Activated B cell treated with CpG ODN at 0.5 μM for 24 hours (primary cell): ENCODE measurements around the gene TMED1. TPM values are rescaled to one million over a fixed set of nuclear protein-coding genes. Genes with fewer than 3 reads are reported as not detected.

ENCODE experiments used
- ATAC-seq: fragments of 200-7000 bp; cut with Tn5 transposase; one replicate; pipeline ENCODE4 v1.10.0; 2021; ENCODE audit warnings: low read depth, mild to moderate bottlenecking, moderate library complexity
- CTCF ChIA-PET: fragments of 350-600 bp; sonication (Branson Sonifier 250); formaldehyde crosslinking; loops from one replicate; lab custom pipeline; 2021; ENCODE audit warnings: antibody characterized with exemption; lab: Charles Lee
- POLR2A ChIA-PET: fragments of 350-600 bp; sonication (Branson Sonifier 250); formaldehyde crosslinking; loops from one replicate; lab custom pipeline; 2021; ENCODE audit warnings: antibody characterized with exemption; lab: Charles Lee
- DNase-seq: peaks from one replicate; pipeline ENCODE4 v3.0.0; 2022
- H3K27ac Mint-ChIP-seq: one replicate; pipeline ENCODE4 v1.8.0; 2020; ENCODE audit warnings: mixed read lengths
- H3K27me3 Mint-ChIP-seq: one replicate; pipeline ENCODE4 v1.8.0; 2021; ENCODE audit warnings: mixed read lengths
- H3K36me3 Mint-ChIP-seq: one replicate; pipeline ENCODE4 v1.8.0; 2021; ENCODE audit warnings: low read depth, mixed read lengths
- H3K4me1 Mint-ChIP-seq: one replicate; pipeline ENCODE4 v1.8.0; 2021; ENCODE audit warnings: mixed read lengths
- H3K4me3 Mint-ChIP-seq: one replicate; pipeline ENCODE4 v1.8.0; 2020; ENCODE audit warnings: mild to moderate bottlenecking, mixed read lengths
- H3K9me3 Mint-ChIP-seq: one replicate; pipeline ENCODE4 v1.8.0; 2020; ENCODE audit warnings: mixed read lengths
- CTCF ChIP-seq: fragments of 200-600 bp; IDR thresholded peaks from one replicate; pipeline ENCODE4 v1.8.0; 2022; ENCODE audit warnings: antibody characterized with exemption, mild to moderate bottlenecking
- intact Hi-C: fragments of 100-400 bp; cut with micrococcal nuclease; formaldehyde crosslinking; loops from one replicate; pipeline ENCODE4 v1.15.1; 2024
- total RNA-seq: library from RNA; stranded (reverse); gene quantifications from 2 replicates; pipeline ENCODE4 v1.2.3, GENCODE V29; 2022

The TMED1 gene
- total RNA-seq, 1 donor from 2014 or later = 11.9 TPM

GRCh38 chr19:10848230-10848856 is 12.3 kb upstream of the TMED1 start, which contains the start of gene C19orf38:
Gene C19orf38 (plus strand): TSS chr19:10848415. CDS start chr19:10848509, 94 bp downstream.
- no peak within 1 kb of the TSS for H3K27ac Mint-ChIP-seq
- peaks cover 12% of the 10 kb centered on the region for H3K27me3 Mint-ChIP-seq
- intact Hi-C loops = no loop called here
- ATAC-seq (no peak), DNase-seq (no peak)
- H3K4me1 Mint-ChIP-seq = peaks cover 5% of the 10 kb centered on the region
- peaks cover 3% of the 10 kb centered on the region for H3K36me3 Mint-ChIP-seq
- no peak for TF ChIP-seq CTCF
- H3K9me3 Mint-ChIP-seq = peaks cover 6% of the 10 kb centered on the region
- H3K4me3 Mint-ChIP-seq = no peak within 1 kb of the TSS
- ChIA-PET POLR2A (no interaction called here), CTCF (interaction anchor here (1.0 kb wide), 1 partner anchor 16 kb away, joined by 3 read pairs; no protein-coding TSS in a partner anchor)

- POLR2A ChIA-PET = no interaction called here
- intact Hi-C loops = no loop called here
- peaks cover 12% of the 10 kb centered on the region for H3K27me3 Mint-ChIP-seq
Observed at GRCh38 chr19:10846500-10847202, 10.6 kb upstream of the TMED1 start.

GRCh38 chr19:10842788-10843187 is 6.8 kb upstream of the TMED1 start:
- Mint-ChIP-seq H3K9me3 (peaks cover 9% of the 10 kb centered on the region), H3K27me3 (peaks cover 3% of the 10 kb centered on the region), H3K36me3 (peaks cover 3% of the 10 kb centered on the region), H3K4me1 (no peaks in the 10 kb centered on the region), H3K27ac (no peak overlapping the region), H3K4me3 (no peak overlapping the region)
- TF ChIP-seq CTCF = no peak
- intact Hi-C loops = no loop called here
- ChIA-PET POLR2A (interaction anchor here (0.6 to 0.7 kb wide), 2 partner anchors 21 to 529 kb away, joined by 3 read pairs; no protein-coding TSS in a partner anchor), CTCF (no interaction called here)
- ATAC-seq = no peak
- DNase-seq = no peak

More at GRCh38 chr19:10846500-10847202, 10.6 kb upstream of the TMED1 start:
- ATAC-seq (no peak), DNase-seq (no peak)
- Mint-ChIP-seq H3K4me3 (no peak overlapping the region), H3K27ac (no peak overlapping the region), H3K9me3 (peaks cover 6% of the 10 kb centered on the region), H3K4me1 (peaks cover 5% of the 10 kb centered on the region), H3K36me3 (peaks cover 3% of the 10 kb centered on the region)
- CTCF ChIA-PET = interaction anchor here (1.0 kb wide), 1 partner anchor 18 kb away, joined by 5 read pairs; no protein-coding TSS in a partner anchor
- TF ChIP-seq CTCF = no peak

GRCh38 chr19:10839114-10840050 is 3.4 kb upstream of the TMED1 start:
- no peak for TF ChIP-seq CTCF
- ChIA-PET POLR2A (interaction anchor here (0.6 to 1.2 kb wide), 5 partner anchors 16 to 207 kb away, joined by 3 to 16 read pairs (median 4); no protein-coding TSS in a partner anchor), CTCF (interaction anchor here (1.3 kb wide), 1 partner anchor 25 kb away, joined by 5 read pairs; no protein-coding TSS in a partner anchor)
- ATAC-seq (no peak), DNase-seq (no peak)
- peaks cover 18% of the 10 kb centered on the region for H3K4me1 Mint-ChIP-seq
- no peak overlapping the region for H3K27ac Mint-ChIP-seq
- H3K4me3 Mint-ChIP-seq = no peak overlapping the region
- H3K27me3 Mint-ChIP-seq = no peaks in the 10 kb centered on the region
- intact Hi-C loops = no loop called here
- peaks cover 11% of the 10 kb centered on the region for H3K9me3 Mint-ChIP-seq
- H3K36me3 Mint-ChIP-seq = peaks cover 12% of the 10 kb centered on the region
